Spleen (tissue), 11 donors: ENCODE results near the gene GRIP1. TPM values are rescaled to one million over a fixed set of nuclear protein-coding genes. Genes with fewer than 3 reads are reported as not detected.

Experiments used
- DNase-seq: peaks from one replicate; pipeline ENCODE4 v3.0.0-alpha.2; 2020
- H3K27ac ChIP-seq, 8 donors: fragments of 200-600 bp; sonication (generic) in 7 of 8; 1 replicate in 4 of 8; 2 replicates in 4 of 8; pipeline versions ENCODE4 v1.5.0 to v1.8.0; 2016 to 2021; ENCODE audit warnings: inconsistent platforms in 4 of 8, mild to moderate bottlenecking in 4 of 8, moderate library complexity in 1 of 8
- H3K27me3 ChIP-seq, 7 donors: fragments of 200-600 bp; sonication (generic) in 6 of 7; replicated peaks in 1 of 7; 1 replicate in 4 of 7; 2 replicates in 3 of 7; pipeline versions ENCODE4 v1.5.0 to v1.8.0; 2016 to 2021; ENCODE audit warnings: inconsistent platforms in 3 of 7, mild to moderate bottlenecking in 1 of 7
- H3K36me3 ChIP-seq, 6 donors: fragments of 200-600 bp; sonication (generic) in 5 of 6; 1 replicate in 4 of 6; 2 replicates in 2 of 6; pipeline versions ENCODE4 v1.5.0 to v1.8.0; 2016 to 2021; ENCODE audit warnings: inconsistent platforms in 2 of 6
- H3K4me1 ChIP-seq, 6 donors: fragments of 200-600 bp; sonication (generic) in 5 of 6; 1 replicate in 3 of 6; 2 replicates in 3 of 6; pipeline versions ENCODE4 v1.5.0 to v1.8.0; 2016 to 2021; ENCODE audit warnings: inconsistent platforms in 3 of 6
- H3K4me3 ChIP-seq, 8 donors: fragments of 200-600 bp; sonication (generic) in 7 of 8; 1 replicate in 4 of 8; 2 replicates in 4 of 8; pipeline versions ENCODE4 v1.5.0 to v1.8.0; 2016 to 2021; ENCODE audit warnings: inconsistent platforms in 4 of 8, mild to moderate bottlenecking in 4 of 8, moderate library complexity in 2 of 8
- H3K9me3 ChIP-seq, 8 donors: fragments of 200-600 bp; sonication (generic) in 7 of 8; 1 replicate in 4 of 8; 2 replicates in 4 of 8; pipeline versions ENCODE4 v1.5.0 to v1.8.0; 2016 to 2021; ENCODE audit warnings: inconsistent platforms in 4 of 8
- CTCF ChIP-seq, 11 experiments: fragments of 200-600 bp in 7 of 11; fragments of 450-650 bp in 4 of 11; sonication (generic) in 4 of 11; IDR thresholded peaks in 8 of 11; conservative IDR thresholded peaks in 3 of 11; 1 replicate in 7 of 11; 2 replicates in 4 of 11; pipeline versions ENCODE4 v1.4.0 to v1.8.0; 2016 to 2021; ENCODE audit warnings: antibody characterized with exemption in 11 of 11, inconsistent platforms in 4 of 11, mild to moderate bottlenecking in 1 of 11
- POLR2A ChIP-seq, 3 donors: fragments of 450-650 bp; IDR thresholded peaks; one replicate each; pipeline ENCODE4 v1.5.1; 2017; ENCODE audit warnings: antibody characterized with exemption in 3 of 3, mild to moderate bottlenecking in 1 of 3
- POLR2AphosphoS5 ChIP-seq, 3 donors: sonication (generic); formaldehyde crosslinking; IDR thresholded peaks; one replicate each; pipeline ENCODE4 v1.5.1; 2017; ENCODE audit warnings: antibody characterized with exemption in 3 of 3
- WGBS, 5 donors: extraction: QIAGEN DNeasy Blood & Tissue Kit in 3 of 5; methylation state at CpG; one replicate each; pipeline versions ENCODE4 v1.1.5 to v1.1.7; 2013 to 2018; 5-methylcytosine and 5-hydroxymethylcytosine counted together
- intact Hi-C: fragments of 100-400 bp; cut with DNase I; formaldehyde crosslinking; loops from one replicate; pipeline ENCODE4 v1.15.0; 2023; ENCODE audit warnings: low total_unique reads
- polyA plus RNA-seq, 3 donors: library from polyadenylated mRNA; stranded (reverse); fragments of 200-250 nt; gene quantifications; one replicate each; pipeline ENCODE4 v1.2.1, GENCODE V29; 2013
- total RNA-seq, 7 donors: library from RNA; depleted of rRNA in 3 of 7; stranded (reverse); fragments of >200 nt in 3 of 7; fragmentation: NEBNext Ultra II Directional in 4 of 7; extraction: Animal tissue kit (Norgen Biotek cat#: 25700) in 4 of 7; gene quantifications; one replicate each; pipeline versions ENCODE4 v1.1.0 to v1.2.1, GENCODE V29; 2016 to 2021
- donor health status: healthy with polysubstance abuse.
- donor health status: DM: no; HTN: no; CAD: no; lungs with moderate emphysema.
- donor health status: DM: no; HTN: no; CAD: no.
- donor health status: Bipolar disorder and iron deficiency.
- donor health status: healthy.
- donor health status: DM: no; HTN: no; CAD: no.
- donor health status: DM: yes; HTN: yes; CAD: no.

The GRIP1 gene
- total and polyA plus RNA-seq, 10 donors = 0.35 to 15.2 (median 4.8) TPM

GRCh38 chr12:66516133-66516532 lies 162.7 kb downstream of the GRIP1 start:
- WGBS, 5 donors = 53 to 61% (median 55%) methylated on average over 2 of the region's 2 CpGs
- H3K36me3 ChIP-seq = no peaks in the 10 kb centered on the region
- no peak overlapping the region for H3K4me3 ChIP-seq
- TF ChIP-seq CTCF (IDR thresholded peaks at IDR 0.05 in 8 of 11, conservative IDR thresholded peaks at IDR 0.05 in 3 of 11) (no peak), POLR2A (IDR thresholded peaks at IDR 0.05) (no peak)
- no peak for DNase-seq
- H3K27ac ChIP-seq = no peak overlapping the region
- H3K4me1 ChIP-seq = no peaks in the 10 kb centered on the region
- H3K9me3 ChIP-seq = no peaks in the 10 kb centered on the region
- no peaks in the 10 kb centered on the region for H3K27me3 ChIP-seq
- intact Hi-C loops = no loop called here

- WGBS, 5 donors = 42 to 89% (median 63%) methylated on average over 2 of the region's 2 CpGs
These were observed 164.3 kb downstream of the GRIP1 start for GRCh38 chr12:66514581-66514980.

DNA sequence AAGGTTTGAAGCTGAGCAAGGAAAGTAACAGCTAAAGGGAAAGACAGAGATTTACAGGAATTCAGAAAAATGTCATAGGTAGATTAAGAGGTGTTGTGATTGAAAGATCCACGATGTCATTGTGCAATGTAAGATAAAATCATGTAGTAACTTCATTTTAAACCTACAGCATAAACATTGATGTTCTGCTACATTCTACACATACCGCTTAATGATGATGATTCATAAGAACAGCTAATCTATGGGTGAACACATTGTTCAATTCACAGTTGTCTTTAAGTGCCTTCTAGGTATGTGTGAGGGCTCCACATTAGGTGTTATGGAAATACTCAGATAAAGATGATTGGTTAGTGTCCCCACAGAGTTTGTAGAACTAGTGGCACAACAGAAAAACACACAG lies 170.9 kb downstream of the GRIP1 start:
- DNase-seq = no peak
- peaks cover 0 to 9% (median 1%) of the 10 kb centered on the region in 8 donors for H3K9me3 ChIP-seq
- no peaks in the 10 kb centered on the region for H3K4me1 ChIP-seq
- no peak overlapping the region for H3K4me3 ChIP-seq
- no peaks in the 10 kb centered on the region for H3K27me3 ChIP-seq
- intact Hi-C loops = no loop called here
- no peak overlapping the region for H3K27ac ChIP-seq
- TF ChIP-seq POLR2AphosphoS5 (IDR thresholded peaks at IDR 0.05) (no peak), POLR2A (IDR thresholded peaks at IDR 0.05) (no peak), CTCF (IDR thresholded peaks at IDR 0.05 in 8 of 11, conservative IDR thresholded peaks at IDR 0.05 in 3 of 11) (no peak)
- no peaks in the 10 kb centered on the region for H3K36me3 ChIP-seq
- WGBS, 5 donors = 79 to 91% (median 89%) methylated on average over 2 of the region's 2 CpGs

More at GRCh38 chr12:66514581-66514980, 164.3 kb downstream of the GRIP1 start:
- H3K4me1 ChIP-seq = no peaks in the 10 kb centered on the region
- no peaks in the 10 kb centered on the region for H3K36me3 ChIP-seq
- H3K27ac ChIP-seq = no peak overlapping the region
- DNase-seq = no peak
- H3K4me3 ChIP-seq = no peak overlapping the region
- H3K9me3 ChIP-seq = no peaks in the 10 kb centered on the region
- H3K27me3 ChIP-seq = no peaks in the 10 kb centered on the region
- intact Hi-C loops = no loop called here
- TF ChIP-seq POLR2AphosphoS5 (IDR thresholded peaks at IDR 0.05) = no peak
- no peak for TF ChIP-seq POLR2A (IDR thresholded peaks at IDR 0.05)
- TF ChIP-seq CTCF (IDR thresholded peaks at IDR 0.05 in 8 of 11, conservative IDR thresholded peaks at IDR 0.05 in 3 of 11) = no peak

DNA sequence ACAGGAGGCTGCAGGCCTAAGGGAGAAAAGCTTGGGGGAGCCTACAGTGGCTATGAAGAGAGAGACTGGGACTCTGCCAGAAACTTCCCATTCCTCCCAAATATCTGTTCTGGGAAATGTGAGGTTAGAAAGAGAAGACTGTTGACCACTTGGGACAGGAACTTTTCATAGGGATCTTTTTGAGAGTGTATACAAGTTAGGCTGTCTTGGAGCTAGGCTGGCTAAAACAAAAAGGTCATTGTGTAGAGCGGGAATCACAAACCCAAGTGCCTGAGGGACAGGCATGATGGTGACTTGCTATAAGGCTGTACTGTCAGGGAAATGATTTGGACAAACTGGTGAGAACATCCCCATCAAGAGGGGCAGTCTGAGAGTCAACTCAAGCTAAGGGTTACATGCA lies 175.1 kb downstream of the GRIP1 start:
- 89 to 100% (median 97%) methylated on average over 1 of the region's 1 CpG for WGBS, 5 donors
- H3K4me3 ChIP-seq = no peak overlapping the region
- H3K27ac ChIP-seq = no peak overlapping the region
- DNase-seq = no peak
- TF ChIP-seq POLR2A (IDR thresholded peaks at IDR 0.05) = no peak
- TF ChIP-seq CTCF (IDR thresholded peaks at IDR 0.05 in 8 of 11, conservative IDR thresholded peaks at IDR 0.05 in 3 of 11) = no peak
- TF ChIP-seq POLR2AphosphoS5 (IDR thresholded peaks at IDR 0.05) = no peak
- no peaks in the 10 kb centered on the region for H3K4me1 ChIP-seq
- intact Hi-C loops = no loop called here
- H3K9me3 ChIP-seq = peaks cover 0 to 9% (median 1%) of the 10 kb centered on the region in 8 donors
- no peaks in the 10 kb centered on the region for H3K27me3 ChIP-seq
- H3K36me3 ChIP-seq = no peaks in the 10 kb centered on the region
